ENCODE data around the gene MAML3.

DNA sequence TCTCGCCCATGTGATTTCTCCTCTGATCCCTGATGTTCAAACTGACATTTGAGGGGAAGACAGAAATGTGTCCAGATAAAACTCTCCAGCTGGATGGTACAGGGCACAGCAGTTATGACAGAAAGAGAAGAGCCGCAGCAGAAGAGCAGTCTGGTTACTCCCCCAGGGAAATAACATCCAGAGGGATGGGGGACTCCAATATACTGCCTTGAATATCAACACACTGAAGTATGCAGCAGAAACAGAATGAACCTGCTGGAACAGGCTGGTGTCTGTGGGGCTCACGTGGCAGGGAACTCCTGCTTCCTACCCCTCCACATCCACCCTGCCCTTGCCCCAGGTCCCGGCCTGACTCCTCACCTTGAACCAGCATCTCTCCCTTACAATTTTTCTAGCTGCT is 394.9 kb downstream of the MAML3 start:
- TF ChIP-seq, protein P1, sequence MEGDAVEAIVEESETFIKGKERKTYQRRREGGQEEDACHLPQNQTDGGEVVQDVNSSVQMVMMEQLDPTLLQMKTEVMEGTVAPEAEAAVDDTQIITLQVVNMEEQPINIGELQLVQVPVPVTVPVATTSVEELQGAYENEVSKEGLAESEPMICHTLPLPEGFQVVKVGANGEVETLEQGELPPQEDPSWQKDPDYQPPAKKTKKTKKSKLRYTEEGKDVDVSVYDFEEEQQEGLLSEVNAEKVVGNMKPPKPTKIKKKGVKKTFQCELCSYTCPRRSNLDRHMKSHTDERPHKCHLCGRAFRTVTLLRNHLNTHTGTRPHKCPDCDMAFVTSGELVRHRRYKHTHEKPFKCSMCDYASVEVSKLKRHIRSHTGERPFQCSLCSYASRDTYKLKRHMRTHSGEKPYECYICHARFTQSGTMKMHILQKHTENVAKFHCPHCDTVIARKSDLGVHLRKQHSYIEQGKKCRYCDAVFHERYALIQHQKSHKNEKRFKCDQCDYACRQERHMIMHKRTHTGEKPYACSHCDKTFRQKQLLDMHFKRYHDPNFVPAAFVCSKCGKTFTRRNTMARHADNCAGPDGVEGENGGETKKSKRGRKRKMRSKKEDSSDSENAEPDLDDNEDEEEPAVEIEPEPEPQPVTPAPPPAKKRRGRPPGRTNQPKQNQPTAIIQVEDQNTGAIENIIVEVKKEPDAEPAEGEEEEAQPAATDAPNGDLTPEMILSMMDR (IDR thresholded peaks at IDR 0.05; ENCODE audit: low read depth, low read length): no peak
- no peak for TF ChIP-seq EZH2phosphoT487 (IDR thresholded peaks at IDR 0.05; ENCODE audit: low read depth)
